Liver (tissue), 9 donors: ENCODE data around the gene GIMAP5. TPM values are rescaled to one million over a fixed set of nuclear protein-coding genes. Genes with fewer than 3 reads are reported as not detected.

Experiments
- DNase-seq: peaks from one replicate; pipeline ENCODE4 v3.0.0-alpha.2; 2017; ENCODE audit warnings: low spot score
- H3K27ac ChIP-seq, 2 donors: one replicate each; pipeline ENCODE4 v1.7.0; 2013; ENCODE audit warnings: inconsistent platforms in 2 of 2, low read length in 2 of 2, control low read depth in 1 of 2, low read depth in 1 of 2, mild to moderate bottlenecking in 1 of 2
- H3K27me3 ChIP-seq, 4 donors: one replicate each; pipeline versions ENCODE4 v1.6.1 to v1.7.0; 2013; ENCODE audit warnings: low read length in 3 of 4, inconsistent platforms in 1 of 4, mild to moderate bottlenecking in 1 of 4, moderate library complexity in 1 of 4; ENCODE audit not compliant: control insufficient read depth in 4 of 4, insufficient read depth in 4 of 4
- H3K36me3 ChIP-seq, 4 donors: one replicate each; pipeline versions ENCODE4 v1.6.1 to v1.7.0; 2013; ENCODE audit warnings: low read length in 3 of 4, mild to moderate bottlenecking in 3 of 4, low read depth in 1 of 4, moderate library complexity in 1 of 4; ENCODE audit not compliant: control insufficient read depth in 4 of 4, insufficient read depth in 3 of 4
- H3K4me1 ChIP-seq, 4 donors: one replicate each; pipeline versions ENCODE4 v1.6.1 to v1.7.0; 2013; ENCODE audit warnings: low read length in 3 of 4, mild to moderate bottlenecking in 3 of 4, moderate library complexity in 1 of 4; ENCODE audit not compliant: control insufficient read depth in 4 of 4, insufficient read depth in 4 of 4
- H3K4me3 ChIP-seq, 3 donors: one replicate each; pipeline versions ENCODE4 v1.6.1 to v1.7.0; 2013; ENCODE audit warnings: low read length in 3 of 3, control low read depth in 1 of 3, low read depth in 1 of 3, mild to moderate bottlenecking in 1 of 3
- H3K9ac ChIP-seq, 2 donors: one replicate each; pipeline ENCODE4 v1.7.0; 2013; ENCODE audit warnings: low read length in 2 of 2, mild to moderate bottlenecking in 2 of 2, moderate library complexity in 2 of 2, control low read depth in 1 of 2, low read depth in 1 of 2
- H3K9me3 ChIP-seq, 4 donors: one replicate each; pipeline versions ENCODE4 v1.6.1 to v1.7.0; 2013; ENCODE audit warnings: low read length in 3 of 4; ENCODE audit not compliant: control insufficient read depth in 4 of 4
- CTCF ChIP-seq: fragments of 150-350 bp; IDR thresholded peaks from 2 replicates; pipeline ENCODE4 v1.5.1; 2017; ENCODE audit warnings: improper control_type of control experiment, low read depth, low read length; ENCODE audit not compliant: missing input control
- EGR1 ChIP-seq, 2 donors: IDR thresholded peaks; 2 replicates each; pipeline ENCODE4 v1.6.1; 2016 to 2018; ENCODE audit warnings: antibody characterized with exemption in 2 of 2, low read depth in 2 of 2
- FOXA1 ChIP-seq: IDR thresholded peaks from 2 replicates; pipeline ENCODE4 v1.6.1; 2016; ENCODE audit warnings: antibody characterized with exemption
- FOXA2 ChIP-seq: IDR thresholded peaks from 2 replicates; pipeline ENCODE4 v1.6.1; 2016; ENCODE audit warnings: antibody characterized with exemption
- GABPA ChIP-seq, 2 donors: IDR thresholded peaks in 1 of 2; conservative IDR thresholded peaks in 1 of 2; 2 replicates each; pipeline ENCODE4 v1.6.1; 2016; ENCODE audit warnings: antibody characterized with exemption in 2 of 2, mild to moderate bottlenecking in 1 of 2, moderate library complexity in 1 of 2
- HNF4A ChIP-seq, 2 donors: conservative IDR thresholded peaks; 2 replicates each; pipeline ENCODE4 v1.6.1; 2016; ENCODE audit warnings: antibody characterized with exemption in 2 of 2, mild to moderate bottlenecking in 2 of 2
- HNF4G ChIP-seq: IDR thresholded peaks from 2 replicates; pipeline ENCODE4 v1.6.1; 2016; ENCODE audit warnings: antibody characterized with exemption
- JUND ChIP-seq, 2 donors: IDR thresholded peaks; 2 replicates each; pipeline ENCODE4 v1.6.1; 2016; ENCODE audit warnings: antibody characterized with exemption in 2 of 2
- NR2F2 ChIP-seq: IDR thresholded peaks from 2 replicates; pipeline ENCODE4 v1.6.1; 2016; ENCODE audit warnings: antibody characterized with exemption
- RAD21 ChIP-seq, 2 donors: IDR thresholded peaks; 2 replicates each; pipeline ENCODE4 v1.6.1; 2016; ENCODE audit warnings: antibody characterized with exemption in 2 of 2, mild to moderate bottlenecking in 2 of 2
- RXRA ChIP-seq, 2 donors: IDR thresholded peaks; 2 replicates each; pipeline ENCODE4 v1.6.1; 2017 to 2018; ENCODE audit warnings: antibody characterized with exemption in 2 of 2, mild to moderate bottlenecking in 1 of 2
- SP1 ChIP-seq: IDR thresholded peaks from 2 replicates; pipeline ENCODE4 v1.6.1; 2018; ENCODE audit warnings: antibody characterized with exemption, mild to moderate bottlenecking
- TAF1 ChIP-seq: conservative IDR thresholded peaks from 2 replicates; pipeline ENCODE4 v1.6.1; 2016; ENCODE audit warnings: antibody characterized with exemption, mild to moderate bottlenecking
- YY1 ChIP-seq: IDR thresholded peaks from 2 replicates; pipeline ENCODE4 v1.6.1; 2016; ENCODE audit warnings: antibody characterized with exemption, mild to moderate bottlenecking
- WGBS: extraction: QIAGEN DNeasy Blood & Tissue Kit; methylation state at CpG from one replicate; pipeline ENCODE4 v1.1.7; 2013; 5-methylcytosine and 5-hydroxymethylcytosine counted together
- polyA plus RNA-seq, 2 donors: library from polyadenylated mRNA; stranded (reverse) in 1 of 2; unstranded in 1 of 2; fragments of 200-250 nt in 1 of 2; fragments of >200 nt in 1 of 2; fragmentation: Nextera tagmentation in 1 of 2; extraction: Ambion mirVana in 1 of 2; gene quantifications; one replicate each; pipeline versions ENCODE4 v1.2.1 to v1.2.3, GENCODE V29; 2013 to 2015
- total RNA-seq, 2 donors: library from RNA; depleted of rRNA; stranded (reverse); fragments of >200 nt; gene quantifications; one replicate each; pipeline ENCODE4 v1.2.3, GENCODE V29; 2014
- TF ChIP-seq, protein P1 (sequence below): IDR thresholded peaks from 2 replicates; pipeline ENCODE4 v1.6.1; 2016; ENCODE audit warnings: antibody characterized with exemption
- TF ChIP-seq, protein P2 (sequence below): IDR thresholded peaks from 2 replicates; pipeline ENCODE4 v1.6.1; 2016; ENCODE audit warnings: antibody characterized with exemption
- TF ChIP-seq, protein P3 (sequence below): IDR thresholded peaks from 2 replicates; pipeline ENCODE4 v1.6.1; 2016; ENCODE audit warnings: antibody characterized with exemption
- TF ChIP-seq, protein P4 (sequence below): IDR thresholded peaks from 2 replicates; pipeline ENCODE4 v1.6.1; 2016; ENCODE audit warnings: antibody characterized with exemption, mild to moderate bottlenecking
- donor health status: healthy.
- donor health status: healthy.
- donor health status: healthy.
- donor health status: healthy.
- donor health status: healthy.

GIMAP5 gene
- total and polyA plus RNA-seq, 4 donors = 9.7 to 20.6 (median 12.1) TPM

- no peak overlapping the region for H3K9ac ChIP-seq
- peaks cover 0 to 25% (median 20%) of the 10 kb centered on the region in 4 donors for H3K4me1 ChIP-seq
- no peak overlapping the region for H3K27ac ChIP-seq
- no peak for DNase-seq
- H3K9me3 ChIP-seq = no peaks in the 10 kb centered on the region
- TF ChIP-seq, protein P1, sequence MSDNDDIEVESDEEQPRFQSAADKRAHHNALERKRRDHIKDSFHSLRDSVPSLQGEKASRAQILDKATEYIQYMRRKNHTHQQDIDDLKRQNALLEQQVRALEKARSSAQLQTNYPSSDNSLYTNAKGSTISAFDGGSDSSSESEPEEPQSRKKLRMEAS = no peak
- no peak for TF ChIP-seq CTCF
- TF ChIP-seq, protein P2, sequence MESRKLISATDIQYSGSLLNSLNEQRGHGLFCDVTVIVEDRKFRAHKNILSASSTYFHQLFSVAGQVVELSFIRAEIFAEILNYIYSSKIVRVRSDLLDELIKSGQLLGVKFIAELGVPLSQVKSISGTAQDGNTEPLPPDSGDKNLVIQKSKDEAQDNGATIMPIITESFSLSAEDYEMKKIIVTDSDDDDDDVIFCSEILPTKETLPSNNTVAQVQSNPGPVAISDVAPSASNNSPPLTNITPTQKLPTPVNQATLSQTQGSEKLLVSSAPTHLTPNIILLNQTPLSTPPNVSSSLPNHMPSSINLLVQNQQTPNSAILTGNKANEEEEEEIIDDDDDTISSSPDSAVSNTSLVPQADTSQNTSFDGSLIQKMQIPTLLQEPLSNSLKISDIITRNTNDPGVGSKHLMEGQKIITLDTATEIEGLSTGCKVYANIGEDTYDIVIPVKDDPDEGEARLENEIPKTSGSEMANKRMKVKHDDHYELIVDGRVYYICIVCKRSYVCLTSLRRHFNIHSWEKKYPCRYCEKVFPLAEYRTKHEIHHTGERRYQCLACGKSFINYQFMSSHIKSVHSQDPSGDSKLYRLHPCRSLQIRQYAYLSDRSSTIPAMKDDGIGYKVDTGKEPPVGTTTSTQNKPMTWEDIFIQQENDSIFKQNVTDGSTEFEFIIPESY = no peak
- no peak for TF ChIP-seq HNF4A (conservative IDR thresholded peaks at IDR 0.05)
- no peak for TF ChIP-seq FOXA2
- TF ChIP-seq RAD21 (IDR thresholded peaks at IDR 0.05) = no peak
- no peak for TF ChIP-seq JUND (IDR thresholded peaks at IDR 0.05)
- H3K4me3 ChIP-seq = no peak overlapping the region
- no peaks in the 10 kb centered on the region for H3K27me3 ChIP-seq
- no peaks in the 10 kb centered on the region for H3K36me3 ChIP-seq
Measured at GRCh38 chr7:150728609-150729008, 8.6 kb upstream of the GIMAP5 start.

- Histone ChIP-seq H3K9ac (no peak overlapping the region), H3K4me3 (no peak overlapping the region), H3K36me3 (no peaks in the 10 kb centered on the region), H3K27me3 (no peaks in the 10 kb centered on the region), H3K27ac (no peak overlapping the region), H3K9me3 (no peaks in the 10 kb centered on the region), H3K4me1 (peaks cover 0 to 10% (median 9%) of the 10 kb centered on the region in 4 donors)
- WGBS = 87% methylated on average over 1 of the region's 1 CpG
- no peak for DNase-seq
- TF ChIP-seq HNF4G = no peak
- TF ChIP-seq, protein P1 = no peak
- no peak for TF ChIP-seq JUND (IDR thresholded peaks at IDR 0.05)
- TF ChIP-seq, protein P2 = no peak
- TF ChIP-seq FOXA2 = no peak
- TF ChIP-seq, protein P3, sequence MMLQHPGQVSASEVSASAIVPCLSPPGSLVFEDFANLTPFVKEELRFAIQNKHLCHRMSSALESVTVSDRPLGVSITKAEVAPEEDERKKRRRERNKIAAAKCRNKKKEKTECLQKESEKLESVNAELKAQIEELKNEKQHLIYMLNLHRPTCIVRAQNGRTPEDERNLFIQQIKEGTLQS = no peak
- no peak for TF ChIP-seq EGR1 (IDR thresholded peaks at IDR 0.05; ENCODE audit: low read depth in 2 of 2)
- TF ChIP-seq GABPA (IDR thresholded peaks at IDR 0.05 in 1 of 2, conservative IDR thresholded peaks at IDR 0.05 in 1 of 2) = no peak
- no peak for TF ChIP-seq RXRA (IDR thresholded peaks at IDR 0.05)
- TF ChIP-seq CTCF = no peak
- no peak for TF ChIP-seq HNF4A (conservative IDR thresholded peaks at IDR 0.05)
- TF ChIP-seq YY1 = no peak
- no peak for TF ChIP-seq FOXA1
- TF ChIP-seq SP1 = no peak
- no peak for TF ChIP-seq RAD21 (IDR thresholded peaks at IDR 0.05)
- TF ChIP-seq TAF1 = no peak
- TF ChIP-seq NR2F2 = no peak
- TF ChIP-seq, protein P4, sequence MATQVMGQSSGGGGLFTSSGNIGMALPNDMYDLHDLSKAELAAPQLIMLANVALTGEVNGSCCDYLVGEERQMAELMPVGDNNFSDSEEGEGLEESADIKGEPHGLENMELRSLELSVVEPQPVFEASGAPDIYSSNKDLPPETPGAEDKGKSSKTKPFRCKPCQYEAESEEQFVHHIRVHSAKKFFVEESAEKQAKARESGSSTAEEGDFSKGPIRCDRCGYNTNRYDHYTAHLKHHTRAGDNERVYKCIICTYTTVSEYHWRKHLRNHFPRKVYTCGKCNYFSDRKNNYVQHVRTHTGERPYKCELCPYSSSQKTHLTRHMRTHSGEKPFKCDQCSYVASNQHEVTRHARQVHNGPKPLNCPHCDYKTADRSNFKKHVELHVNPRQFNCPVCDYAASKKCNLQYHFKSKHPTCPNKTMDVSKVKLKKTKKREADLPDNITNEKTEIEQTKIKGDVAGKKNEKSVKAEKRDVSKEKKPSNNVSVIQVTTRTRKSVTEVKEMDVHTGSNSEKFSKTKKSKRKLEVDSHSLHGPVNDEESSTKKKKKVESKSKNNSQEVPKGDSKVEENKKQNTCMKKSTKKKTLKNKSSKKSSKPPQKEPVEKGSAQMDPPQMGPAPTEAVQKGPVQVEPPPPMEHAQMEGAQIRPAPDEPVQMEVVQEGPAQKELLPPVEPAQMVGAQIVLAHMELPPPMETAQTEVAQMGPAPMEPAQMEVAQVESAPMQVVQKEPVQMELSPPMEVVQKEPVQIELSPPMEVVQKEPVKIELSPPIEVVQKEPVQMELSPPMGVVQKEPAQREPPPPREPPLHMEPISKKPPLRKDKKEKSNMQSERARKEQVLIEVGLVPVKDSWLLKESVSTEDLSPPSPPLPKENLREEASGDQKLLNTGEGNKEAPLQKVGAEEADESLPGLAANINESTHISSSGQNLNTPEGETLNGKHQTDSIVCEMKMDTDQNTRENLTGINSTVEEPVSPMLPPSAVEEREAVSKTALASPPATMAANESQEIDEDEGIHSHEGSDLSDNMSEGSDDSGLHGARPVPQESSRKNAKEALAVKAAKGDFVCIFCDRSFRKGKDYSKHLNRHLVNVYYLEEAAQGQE = no peak
Measured at GRCh38 chr7:150731916-150732315, 5.3 kb upstream of the GIMAP5 start.
